PFSK-1 (cell line): ENCODE results near the gene OSGIN1.

Source experiments
- POLR2AphosphoS5 ChIP-seq: IDR thresholded peaks from 2 replicates; pipeline ENCODE4 v1.6.1; 2012; ENCODE audit warnings: low read depth, mild to moderate bottlenecking, control low read depth, low read length, moderate library complexity
- TF ChIP-seq, protein P1 (sequence below), 2 experiments: IDR thresholded peaks; 2 replicates each; pipeline versions ENCODE4 v1.6.1 to v1.8.0; 2011 to 2012; ENCODE audit warnings: low read depth in 2 of 2, low read length in 2 of 2, control low read depth in 1 of 2, inconsistent platforms in 1 of 2, mild to moderate bottlenecking in 1 of 2, moderate library complexity in 1 of 2; ENCODE audit not compliant: insufficient read depth in 1 of 2

DNA sequence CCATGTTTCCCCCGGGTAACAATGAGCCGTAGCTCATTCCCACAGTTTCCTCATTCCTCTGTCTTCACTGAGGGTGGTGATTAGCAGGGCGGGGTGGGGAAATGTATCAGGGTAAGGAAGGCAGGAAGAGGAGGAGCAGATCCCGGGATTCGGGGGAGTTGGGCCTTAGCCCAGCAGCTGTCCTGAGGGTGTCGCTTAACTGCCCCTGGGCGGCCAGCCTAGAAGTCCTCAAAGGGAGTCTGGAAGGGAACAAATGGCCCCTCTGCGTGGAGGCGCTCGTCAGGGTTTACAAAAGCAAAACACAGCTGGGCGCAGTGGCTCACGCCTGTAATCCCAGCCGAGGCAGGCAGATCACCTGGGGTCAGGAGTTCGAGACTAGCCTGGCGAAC is 39.8 kb upstream of the OSGIN1 start:
- TF ChIP-seq, protein P1, sequence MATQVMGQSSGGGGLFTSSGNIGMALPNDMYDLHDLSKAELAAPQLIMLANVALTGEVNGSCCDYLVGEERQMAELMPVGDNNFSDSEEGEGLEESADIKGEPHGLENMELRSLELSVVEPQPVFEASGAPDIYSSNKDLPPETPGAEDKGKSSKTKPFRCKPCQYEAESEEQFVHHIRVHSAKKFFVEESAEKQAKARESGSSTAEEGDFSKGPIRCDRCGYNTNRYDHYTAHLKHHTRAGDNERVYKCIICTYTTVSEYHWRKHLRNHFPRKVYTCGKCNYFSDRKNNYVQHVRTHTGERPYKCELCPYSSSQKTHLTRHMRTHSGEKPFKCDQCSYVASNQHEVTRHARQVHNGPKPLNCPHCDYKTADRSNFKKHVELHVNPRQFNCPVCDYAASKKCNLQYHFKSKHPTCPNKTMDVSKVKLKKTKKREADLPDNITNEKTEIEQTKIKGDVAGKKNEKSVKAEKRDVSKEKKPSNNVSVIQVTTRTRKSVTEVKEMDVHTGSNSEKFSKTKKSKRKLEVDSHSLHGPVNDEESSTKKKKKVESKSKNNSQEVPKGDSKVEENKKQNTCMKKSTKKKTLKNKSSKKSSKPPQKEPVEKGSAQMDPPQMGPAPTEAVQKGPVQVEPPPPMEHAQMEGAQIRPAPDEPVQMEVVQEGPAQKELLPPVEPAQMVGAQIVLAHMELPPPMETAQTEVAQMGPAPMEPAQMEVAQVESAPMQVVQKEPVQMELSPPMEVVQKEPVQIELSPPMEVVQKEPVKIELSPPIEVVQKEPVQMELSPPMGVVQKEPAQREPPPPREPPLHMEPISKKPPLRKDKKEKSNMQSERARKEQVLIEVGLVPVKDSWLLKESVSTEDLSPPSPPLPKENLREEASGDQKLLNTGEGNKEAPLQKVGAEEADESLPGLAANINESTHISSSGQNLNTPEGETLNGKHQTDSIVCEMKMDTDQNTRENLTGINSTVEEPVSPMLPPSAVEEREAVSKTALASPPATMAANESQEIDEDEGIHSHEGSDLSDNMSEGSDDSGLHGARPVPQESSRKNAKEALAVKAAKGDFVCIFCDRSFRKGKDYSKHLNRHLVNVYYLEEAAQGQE (IDR thresholded peaks at IDR 0.05; ENCODE audit: insufficient read depth in 1 of 2, low read depth in 2 of 2, low read length in 2 of 2) = no peak
- TF ChIP-seq POLR2AphosphoS5 = no peak
